Effector CD8-positive, alpha-beta T cell (primary cell): ENCODE data around the gene LIMCH1.

Experiments
- DNase-seq: peaks from one replicate; lab custom pipeline; 2025; lab: John Stamatoyannopoulos, UW

The LIMCH1 gene

DNA sequence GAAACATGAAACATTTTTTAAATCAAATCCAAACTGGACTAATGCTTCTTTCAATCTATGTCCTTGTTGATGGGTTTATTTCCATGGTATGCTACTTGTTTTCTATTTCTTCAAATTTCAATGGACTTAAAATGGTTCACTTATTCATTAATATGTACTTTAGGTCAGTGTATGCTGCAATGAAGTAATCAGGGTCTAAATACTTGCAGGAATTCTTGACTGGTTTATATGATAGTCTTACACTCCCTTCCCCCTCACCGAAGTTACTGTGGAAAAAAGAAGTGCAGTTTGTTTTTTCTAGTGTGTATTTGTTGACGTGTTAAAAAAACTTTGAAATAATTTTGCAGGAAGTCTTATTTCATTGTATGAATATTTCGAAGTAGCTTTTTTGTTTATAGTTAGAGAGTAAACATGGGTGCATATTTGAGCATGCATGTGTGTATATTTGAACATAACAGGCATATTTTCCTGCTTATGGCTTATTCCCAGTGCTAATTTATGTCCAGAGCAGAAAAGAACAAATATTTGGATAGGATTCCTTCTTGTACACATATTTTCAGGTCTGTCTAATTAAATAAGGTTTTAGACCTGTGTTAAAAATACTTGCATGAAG lies 65.0 kb downstream of the LIMCH1 start:
- no peak for DNase-seq

DNA sequence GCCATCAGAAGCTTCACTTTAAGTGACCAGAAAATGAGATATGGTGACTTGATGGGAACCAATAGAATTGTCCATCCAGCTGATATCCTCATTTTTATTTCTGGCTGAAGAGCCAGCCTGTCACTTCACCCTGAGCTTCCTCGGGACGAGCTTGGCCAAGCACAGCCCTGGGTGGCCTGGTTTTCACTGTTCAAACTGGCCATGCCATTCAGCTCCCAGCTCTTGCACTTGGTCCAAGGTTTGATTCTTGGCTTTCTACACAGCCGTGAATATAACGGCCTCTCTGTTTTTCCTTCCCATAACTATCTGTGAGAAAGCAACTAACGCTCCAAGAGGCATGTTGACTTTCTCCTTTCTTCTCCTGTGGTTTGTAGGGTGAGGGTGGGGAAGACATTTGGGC lies 71.9 kb downstream of the LIMCH1 start:
- no peak for DNase-seq

DNA sequence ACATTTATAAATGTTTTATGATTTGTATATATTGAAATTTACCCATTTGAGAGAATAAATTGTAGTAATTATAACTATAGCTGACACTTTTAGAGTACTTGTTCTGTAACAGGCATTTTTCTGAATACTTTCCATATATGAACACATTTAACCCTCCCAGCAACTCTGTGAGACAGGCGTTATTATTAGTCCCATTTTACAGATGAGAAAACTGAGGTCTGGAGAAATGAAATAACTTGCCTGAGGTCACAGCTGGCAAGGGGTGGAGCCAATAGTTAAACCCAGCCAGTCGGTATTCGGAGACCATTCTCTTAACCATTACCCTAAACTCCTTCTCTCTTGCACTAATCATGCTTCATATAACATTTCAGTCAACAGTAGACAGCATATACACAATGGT lies 72.5 kb downstream of the LIMCH1 start:
- DNase-seq, result no peak

DNA sequence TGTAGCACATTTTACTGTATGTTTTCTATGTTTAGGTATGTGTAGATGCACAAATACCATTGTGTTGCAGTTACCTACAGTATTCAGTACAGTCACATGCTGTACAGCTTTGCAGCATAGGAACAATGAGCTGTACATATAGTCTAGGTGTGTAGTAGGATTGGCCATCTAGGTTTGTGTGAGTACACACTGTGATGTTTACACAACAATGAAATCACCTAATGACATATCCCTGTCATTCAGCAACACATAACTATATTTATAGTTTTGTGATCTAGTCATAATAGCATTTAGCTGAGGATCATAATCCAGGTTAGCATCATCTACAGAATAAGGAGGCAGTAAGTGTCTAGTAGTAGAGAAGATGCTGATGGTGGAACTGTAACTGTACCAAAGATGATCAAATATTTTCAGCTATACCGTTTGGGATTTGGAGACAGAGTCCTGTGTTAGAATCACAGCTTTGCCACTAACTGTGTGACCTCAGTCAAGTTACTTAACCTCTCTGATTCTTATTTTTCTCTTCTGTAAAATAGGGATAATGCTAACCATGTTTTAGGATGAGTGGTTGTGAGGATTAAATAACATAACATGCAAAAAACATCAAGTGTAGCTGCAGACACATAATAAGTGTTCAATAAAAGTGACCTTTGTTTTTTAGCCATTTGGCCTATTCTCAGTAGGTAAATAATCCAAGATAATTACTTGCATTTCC lies 73.3 kb downstream of the LIMCH1 start:
- no peak for DNase-seq

DNA sequence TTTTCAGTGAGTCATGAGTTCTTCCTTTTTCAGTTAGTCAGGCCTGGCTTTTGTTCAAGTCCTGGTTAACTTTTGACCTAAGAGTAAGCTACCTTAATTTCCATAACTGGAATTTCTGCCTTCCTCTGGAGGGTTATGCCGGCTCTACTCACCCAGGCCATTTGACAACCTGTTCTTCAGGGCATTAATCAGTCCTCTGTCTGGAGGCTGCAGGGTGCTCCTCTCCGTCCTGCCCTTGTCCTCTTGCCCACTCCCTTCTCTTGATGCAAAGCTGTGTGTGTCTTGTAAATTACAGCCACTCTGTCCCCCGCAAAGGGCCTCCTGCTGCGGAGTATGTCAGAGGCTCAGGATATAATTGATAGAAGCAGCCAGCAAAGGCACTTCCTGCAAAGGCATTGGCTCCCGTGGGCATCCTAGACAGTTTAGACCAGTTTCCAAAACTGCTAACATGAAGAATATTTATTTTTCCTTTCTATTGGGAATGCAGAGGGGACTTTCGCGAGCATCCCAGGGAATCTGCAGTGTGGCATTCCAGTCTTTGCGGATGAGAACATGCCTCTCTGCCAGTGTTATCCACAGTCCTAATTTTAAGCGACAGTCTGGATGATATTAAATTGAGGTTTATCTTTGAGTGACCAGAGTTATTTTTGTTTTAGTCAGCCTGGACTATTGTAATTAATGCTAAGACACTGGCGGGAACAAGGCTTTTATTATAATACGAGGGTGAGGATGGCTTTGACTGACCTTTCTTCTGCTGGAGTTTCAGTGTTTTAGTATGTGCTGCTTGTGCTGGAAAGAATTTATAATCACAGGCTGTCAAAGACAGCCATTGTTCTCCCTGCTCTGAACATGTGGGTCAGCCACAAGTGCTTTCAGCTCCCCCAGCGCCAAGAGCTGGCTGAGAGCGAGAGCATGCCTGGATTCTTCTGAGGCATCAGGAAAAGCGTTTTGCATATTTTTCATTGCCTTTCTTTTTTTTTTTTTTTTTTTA lies 74.2 kb downstream of the LIMCH1 start:
- DNase-seq, result no peak

DNA sequence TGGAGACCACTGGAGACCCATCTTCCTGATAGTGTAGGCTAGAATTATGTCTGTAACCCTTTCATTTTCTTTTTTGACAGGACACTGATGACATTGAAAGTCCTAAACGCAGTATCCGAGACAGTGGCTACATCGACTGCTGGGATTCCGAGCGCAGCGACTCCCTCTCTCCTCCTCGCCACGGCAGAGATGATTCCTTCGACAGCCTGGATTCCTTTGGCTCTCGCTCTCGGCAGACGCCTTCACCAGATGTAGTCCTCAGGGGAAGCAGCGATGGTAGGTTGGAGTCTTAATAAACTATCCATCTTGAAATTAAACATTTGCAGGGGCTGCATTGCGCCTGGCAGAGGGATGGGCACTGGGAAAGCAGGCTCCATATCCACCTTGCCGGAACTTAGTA lies 75.4 kb downstream of the LIMCH1 start:
- DNase-seq, result no peak

DNA sequence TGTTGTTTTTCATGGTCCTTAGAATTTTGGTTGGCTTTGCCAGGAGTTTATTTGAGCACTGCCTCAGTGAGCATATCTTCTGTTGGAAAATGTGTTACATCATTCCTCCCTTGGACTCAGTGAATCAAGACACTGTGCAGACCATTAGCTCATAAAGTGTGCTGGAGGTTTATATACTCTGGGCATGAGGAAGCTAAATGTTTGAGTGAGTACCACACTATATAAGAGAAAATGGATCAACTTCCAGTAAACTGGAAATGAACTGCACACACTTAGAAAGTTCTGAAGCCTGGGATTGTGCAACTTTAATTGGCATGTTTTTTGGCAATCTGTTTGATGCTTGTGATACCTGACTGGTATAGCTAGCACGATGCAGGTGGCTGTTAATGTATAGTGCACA lies 75.9 kb downstream of the LIMCH1 start:
- no peak for DNase-seq

DNA sequence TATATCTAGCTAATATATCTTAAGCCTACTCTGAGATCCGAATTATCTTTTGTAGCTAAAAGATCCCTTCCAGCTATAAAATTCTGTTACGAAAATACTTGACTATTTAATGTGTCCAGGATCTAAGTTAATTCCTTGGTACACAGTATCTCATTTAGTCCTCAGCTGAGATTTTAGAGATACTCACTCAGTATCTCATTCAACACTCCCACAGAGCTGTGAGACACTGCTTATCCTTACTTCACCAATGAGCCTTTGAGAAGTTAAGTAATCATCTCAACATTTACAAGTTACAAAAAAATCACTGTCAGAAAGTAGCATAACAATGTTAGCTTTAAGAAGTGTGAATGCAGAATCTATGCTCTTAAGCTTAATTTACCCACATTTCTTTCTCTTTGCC lies 76.6 kb downstream of the LIMCH1 start:
- DNase-seq, result no peak

DNA sequence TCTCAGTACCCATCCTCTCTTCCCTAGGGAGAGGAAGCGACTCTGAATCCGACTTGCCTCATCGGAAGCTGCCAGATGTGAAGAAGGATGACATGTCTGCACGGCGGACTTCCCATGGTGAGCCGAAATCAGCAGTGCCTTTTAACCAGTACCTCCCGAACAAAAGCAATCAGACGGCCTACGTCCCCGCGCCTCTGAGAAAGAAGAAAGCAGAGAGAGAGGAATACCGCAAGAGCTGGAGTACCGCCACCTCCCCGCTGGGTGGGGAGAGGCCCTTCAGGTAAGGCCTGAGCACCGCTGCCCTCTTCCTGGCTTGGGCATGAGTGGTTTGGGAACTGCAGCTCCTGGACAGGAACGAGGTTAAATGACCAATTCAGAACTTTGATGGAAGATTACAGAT lies 81.2 kb downstream of the LIMCH1 start:
- no peak for DNase-seq

DNA sequence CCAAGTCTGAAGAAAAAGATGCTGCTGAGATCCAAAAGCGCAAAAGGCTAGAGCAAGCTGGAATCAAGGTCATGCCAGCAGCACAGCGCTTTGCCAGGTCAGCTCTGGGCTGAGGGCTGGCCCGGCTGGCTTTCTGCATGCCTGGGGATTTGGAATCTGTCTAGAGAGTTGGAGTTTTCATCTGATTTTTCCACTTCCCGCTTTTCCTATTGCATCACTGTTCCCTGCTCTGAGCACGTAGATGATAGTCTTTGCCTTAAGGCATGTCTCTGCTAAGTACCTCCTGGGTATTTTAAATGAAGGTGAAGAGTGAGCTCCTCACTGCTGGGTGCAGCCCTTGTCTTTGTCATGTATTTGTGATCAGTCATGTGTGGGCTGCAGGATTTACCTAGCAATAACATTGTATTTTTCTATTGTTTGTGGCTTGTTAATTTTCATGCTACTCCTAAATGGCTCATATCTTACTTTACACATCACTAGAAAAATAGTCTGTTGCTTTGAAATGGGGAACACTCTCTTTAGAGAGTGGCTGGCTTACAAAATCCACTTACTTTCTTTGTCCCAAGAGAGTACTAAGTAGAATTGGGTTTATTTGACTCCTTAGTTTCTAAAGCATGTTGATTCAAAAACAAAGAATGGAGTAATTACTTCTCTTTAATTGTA lies 82.8 kb downstream of the LIMCH1 start:
- no peak for DNase-seq

DNA sequence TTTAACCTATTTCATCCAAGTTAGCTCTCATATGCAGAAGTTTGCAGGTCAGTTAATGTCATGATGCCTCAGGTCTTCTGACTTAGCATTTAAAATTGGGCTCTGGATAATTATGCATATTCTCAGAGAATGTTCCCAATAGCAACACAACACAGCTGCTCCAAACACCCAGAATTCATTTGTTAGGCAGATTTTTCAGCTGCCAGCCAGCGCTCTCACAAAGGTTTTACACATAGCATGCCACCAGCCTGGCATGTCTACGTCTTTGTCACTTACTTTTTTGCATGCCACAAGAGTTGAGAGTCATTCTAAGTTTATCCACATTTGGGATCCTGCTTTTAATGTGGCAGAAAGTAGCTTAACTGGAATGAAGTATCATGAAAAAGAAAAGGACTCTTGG lies 84.8 kb downstream of the LIMCH1 start:
- no peak for DNase-seq

DNA sequence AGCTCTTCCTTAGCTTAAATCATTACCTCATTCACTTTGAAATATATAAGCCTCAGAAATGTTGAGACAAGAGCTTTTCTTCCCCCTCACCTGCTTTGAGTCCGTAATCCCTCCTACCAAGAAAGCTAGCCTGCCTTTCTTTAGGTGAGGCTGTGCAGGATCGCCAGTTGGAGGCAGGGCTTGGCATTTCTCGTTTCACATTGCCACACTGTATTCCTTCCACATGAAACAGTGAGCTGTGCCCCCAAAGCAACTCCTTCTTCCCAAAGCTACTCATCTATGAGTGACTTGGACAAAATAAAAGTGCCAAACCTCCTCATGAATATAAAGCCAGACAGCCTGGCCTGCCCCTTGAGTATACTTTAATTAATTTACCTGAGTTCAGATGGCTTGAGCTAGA lies 86.8 kb downstream of the LIMCH1 start:
- no peak for DNase-seq

DNA sequence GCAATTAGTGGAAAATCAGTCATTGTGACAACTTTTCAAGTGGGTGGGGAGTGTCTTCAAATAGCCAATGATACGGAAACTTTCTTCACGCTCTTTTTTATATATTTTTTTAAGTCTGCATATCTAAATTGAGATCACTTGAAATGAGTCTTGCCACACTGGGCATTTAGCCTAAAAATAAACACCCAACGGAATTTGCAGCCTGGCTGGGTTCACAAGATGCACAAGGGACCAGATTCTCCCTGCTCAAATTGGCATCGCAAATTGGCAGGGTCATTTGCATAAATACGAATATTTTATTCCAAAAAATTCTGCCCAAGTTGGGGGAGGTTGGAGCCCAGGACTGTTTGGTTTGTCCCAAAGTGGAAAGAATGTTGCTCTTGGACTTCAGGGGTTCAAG lies 87.6 kb downstream of the LIMCH1 start:
- no peak for DNase-seq

DNA sequence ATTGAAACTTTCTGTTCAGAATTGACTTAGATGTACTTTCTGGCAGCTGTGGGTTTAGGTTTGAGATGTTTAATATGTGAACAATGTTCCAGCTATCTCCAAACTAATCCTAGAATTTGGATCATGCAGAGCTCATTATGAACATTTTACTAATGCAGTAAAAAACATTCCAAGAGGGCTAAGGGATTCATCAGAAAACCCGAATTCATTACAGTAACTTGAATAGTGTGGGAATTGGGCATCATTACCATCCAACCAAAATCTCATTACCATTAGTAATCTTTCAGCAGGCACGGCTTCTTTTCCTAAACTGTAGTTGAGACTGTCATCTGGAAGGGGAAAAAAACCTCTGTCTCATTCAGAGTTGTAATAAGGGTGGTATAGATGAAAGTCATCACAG lies 91.0 kb downstream of the LIMCH1 start:
- no peak for DNase-seq

DNA sequence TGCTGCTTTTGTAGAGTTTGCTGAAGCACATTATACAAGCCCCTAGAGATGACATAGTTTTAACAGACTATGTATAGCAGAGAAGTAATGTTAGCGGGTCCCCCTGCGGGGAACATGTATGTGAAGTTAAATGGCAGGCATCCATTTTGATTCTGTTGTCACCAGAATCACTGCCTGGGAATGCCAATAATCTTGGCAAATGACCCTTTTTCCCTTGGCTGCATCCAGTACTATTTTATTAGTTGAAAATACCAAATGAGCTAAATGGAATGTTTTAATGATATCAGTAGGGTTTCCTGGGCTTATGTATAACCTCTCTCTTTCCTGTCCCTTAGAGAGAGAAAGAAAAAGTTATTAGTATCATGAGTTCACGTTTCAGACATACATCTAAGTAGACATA lies 93.6 kb downstream of the LIMCH1 start:
- no peak for DNase-seq

DNA sequence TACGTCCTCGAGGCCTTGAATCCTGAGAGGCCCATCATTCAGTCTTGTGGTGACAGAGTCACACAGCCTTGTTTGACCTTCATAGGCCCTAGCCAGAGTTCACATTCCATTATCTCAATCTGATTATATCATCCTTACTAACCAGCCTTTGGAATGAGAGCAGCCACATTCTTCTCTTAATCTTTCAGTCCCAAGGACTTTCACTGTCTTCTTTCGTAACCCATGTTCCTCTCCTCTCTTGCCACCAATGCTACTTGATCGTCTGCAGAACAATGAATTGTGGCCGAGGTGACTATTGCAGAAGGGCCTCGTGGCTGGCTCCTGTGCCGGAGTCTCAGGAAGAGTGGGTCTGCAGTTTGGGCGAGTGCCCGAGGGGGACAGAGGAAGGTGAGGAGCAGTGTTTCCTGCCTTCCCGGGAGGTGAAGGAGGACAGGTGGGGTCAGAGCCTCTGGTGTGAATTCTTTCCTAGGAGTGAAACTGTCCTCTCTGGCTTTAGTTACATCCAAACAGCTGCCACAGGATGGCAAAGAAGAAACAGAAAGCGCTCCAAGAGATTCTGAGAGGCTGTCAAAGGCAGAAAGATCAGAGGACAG lies 94.6 kb downstream of the LIMCH1 start:
- DNase-seq, result no peak

DNA sequence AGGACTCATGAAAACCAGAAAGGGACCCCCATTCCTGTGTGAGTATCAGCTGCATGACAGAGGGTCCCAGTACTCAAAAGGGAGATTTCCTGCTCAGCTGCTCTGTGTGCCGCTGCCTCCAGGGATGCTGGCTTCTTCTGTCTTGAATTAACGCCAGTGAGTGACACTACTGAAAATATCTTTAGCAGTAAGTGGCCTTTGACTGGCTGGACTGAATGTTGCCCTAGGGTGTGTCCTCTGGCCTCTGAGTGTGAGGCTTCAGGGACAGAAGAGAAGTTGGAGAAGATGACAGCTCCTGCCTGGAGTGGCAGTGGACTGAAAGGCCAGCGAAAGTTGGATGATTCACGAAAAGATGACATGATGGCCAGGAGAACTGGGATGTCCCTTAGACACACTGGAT lies 95.4 kb downstream of the LIMCH1 start:
- no peak for DNase-seq

DNA sequence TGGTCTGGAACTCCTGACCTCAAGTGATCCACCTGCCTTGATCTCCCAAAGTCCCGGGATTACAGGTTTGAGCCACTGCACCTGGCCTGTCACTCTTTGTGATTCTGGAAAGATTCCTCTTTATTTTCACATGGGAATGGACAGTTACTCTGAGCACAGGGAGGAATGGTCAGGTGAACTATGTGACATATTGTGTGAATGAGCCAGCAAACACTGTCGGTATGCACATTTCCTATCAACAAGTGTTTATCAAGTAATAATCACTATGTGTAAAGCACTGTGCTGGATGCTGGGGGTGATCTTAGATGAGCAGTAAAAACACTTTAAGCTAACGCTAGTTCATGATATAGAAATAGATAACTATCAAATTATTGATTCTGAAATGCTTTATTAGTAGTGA lies 97.5 kb downstream of the LIMCH1 start:
- DNase-seq, result no peak

DNA sequence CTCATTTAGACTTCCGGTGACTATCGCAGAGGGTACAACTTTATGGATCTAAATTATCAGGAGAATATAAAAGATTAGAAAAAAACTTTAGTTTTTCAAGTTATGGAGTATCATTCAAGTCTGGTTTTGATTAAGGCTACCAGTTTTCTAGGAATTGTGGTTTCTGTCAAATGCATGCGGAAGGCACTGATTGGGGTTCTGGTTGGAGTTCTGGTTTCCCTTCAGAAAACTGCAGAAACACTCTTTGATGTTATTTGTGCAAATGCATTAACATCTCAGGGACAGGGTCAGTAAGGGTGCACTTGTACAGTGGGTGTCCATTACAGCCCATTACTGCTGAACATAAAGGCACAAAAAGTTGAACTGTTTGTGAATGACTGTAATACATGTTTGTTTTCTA lies 100.2 kb downstream of the LIMCH1 start:
- DNase-seq, result no peak

DNA sequence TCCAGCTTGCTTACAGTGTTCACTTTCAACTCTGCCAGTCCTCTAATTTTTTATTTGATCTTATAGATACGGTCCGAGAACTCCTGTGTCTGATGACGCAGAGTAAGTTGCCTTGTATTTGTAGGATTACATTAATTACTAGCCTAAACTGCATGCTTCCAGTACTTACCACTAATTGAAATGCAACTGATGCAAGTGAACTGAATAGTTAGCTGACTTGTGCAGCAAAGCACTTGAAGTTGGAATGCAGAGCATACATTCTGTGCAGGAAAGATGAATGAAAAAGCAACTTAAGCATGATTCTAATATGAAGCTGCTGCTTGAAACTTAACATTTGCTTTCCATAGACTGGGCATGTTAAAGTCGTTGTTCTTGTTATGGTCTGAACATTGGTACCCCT lies 100.9 kb downstream of the LIMCH1 start:
- no peak for DNase-seq

DNA sequence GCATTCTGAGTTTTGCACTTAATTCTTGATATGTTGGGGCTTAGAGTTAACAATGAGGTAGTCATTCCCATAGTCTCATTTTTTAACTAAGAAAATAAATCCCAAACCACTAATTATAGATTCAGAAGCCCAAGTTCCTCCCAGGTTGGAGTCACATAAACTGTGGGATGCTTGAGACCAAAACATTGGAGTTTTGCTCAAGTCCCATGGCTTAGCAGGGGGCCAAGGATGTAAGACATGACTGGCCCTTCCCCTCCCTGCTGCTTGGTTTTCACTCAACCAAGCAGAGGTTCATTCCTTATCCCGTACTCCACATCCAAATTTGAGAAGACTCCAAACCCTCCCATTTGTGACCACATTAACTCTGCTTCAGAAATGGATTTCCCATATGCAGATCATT lies 101.3 kb downstream of the LIMCH1 start:
- DNase-seq, result no peak

DNA sequence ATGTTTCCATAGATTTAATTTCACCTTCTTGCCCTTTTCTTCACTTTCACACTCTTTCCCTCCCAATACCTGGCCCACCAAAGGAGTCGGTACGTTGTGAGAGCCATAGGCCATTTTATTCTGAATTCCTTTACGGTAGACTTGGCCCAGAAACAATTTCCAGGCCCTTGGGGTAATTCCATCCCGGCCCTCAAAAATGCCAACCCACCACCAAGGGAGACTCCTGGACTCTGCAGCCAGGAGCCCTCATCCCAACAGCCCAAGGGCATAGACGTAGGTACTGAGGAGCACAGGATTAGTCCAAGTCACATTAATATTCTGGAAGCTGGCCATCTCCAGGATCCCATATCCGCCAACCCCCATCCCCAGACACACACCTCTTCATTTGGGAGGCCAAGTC lies 102.9 kb downstream of the LIMCH1 start:
- DNase-seq, result no peak
